HEK293T (cell line): ENCODE measurements around the gene TMEM43.

Experiments used
- CTCF ChIA-PET: fragments of 350-600 bp; formaldehyde crosslinking; extraction: SDS; loops from one replicate; lab custom pipeline; 2021; ENCODE audit warnings: antibody characterized with exemption, inconsistent platforms; lab: Yijun Ruan, JAX
- POLR2A ChIA-PET: fragments of 350-600 bp; formaldehyde crosslinking; extraction: SDS; loops from one replicate; lab custom pipeline; 2020; ENCODE audit warnings: antibody characterized with exemption, inconsistent platforms; lab: Yijun Ruan, JAX
- DNase-seq: peaks from one replicate; pipeline ENCODE4 v3.0.0; 2012; ENCODE audit warnings: mixed read lengths; ENCODE audit errors: extremely low spot score
- ARNT ChIP-seq: fragments of 450-650 bp; IDR thresholded peaks from 2 replicates; pipeline ENCODE4 v1.6.1; 2017; ENCODE audit warnings: mild to moderate bottlenecking
- BHLHE40 ChIP-seq: fragments of 450-650 bp; IDR thresholded peaks from 2 replicates; pipeline ENCODE4 v1.6.1; 2016; ENCODE audit warnings: mild to moderate bottlenecking, moderate library complexity, borderline replicate concordance
- CTBP1 ChIP-seq: fragments of 450-650 bp; IDR thresholded peaks from 2 replicates; pipeline ENCODE4 v1.6.1; 2016; ENCODE audit warnings: borderline replicate concordance
- ELF4 ChIP-seq: fragments of 450-650 bp; IDR thresholded peaks from 2 replicates; pipeline ENCODE4 v1.6.1; 2017; ENCODE audit warnings: antibody characterized with exemption
- FOXA1 ChIP-seq: fragments of 450-650 bp; IDR thresholded peaks from 2 replicates; pipeline ENCODE4 v1.6.1; 2016; ENCODE audit warnings: mild to moderate bottlenecking
- FOXK2 ChIP-seq: fragments of 450-650 bp; IDR thresholded peaks from 2 replicates; pipeline ENCODE4 v1.6.1; 2016; ENCODE audit warnings: mild to moderate bottlenecking
- FOXM1 ChIP-seq: fragments of 450-650 bp; IDR thresholded peaks from 2 replicates; pipeline ENCODE4 v1.6.1; 2017; ENCODE audit warnings: mild to moderate bottlenecking, borderline replicate concordance
- HDGF ChIP-seq: fragments of 450-650 bp; IDR thresholded peaks from 2 replicates; pipeline ENCODE4 v1.6.1; 2017; ENCODE audit warnings: antibody characterized with exemption, borderline replicate concordance
- L3MBTL2 ChIP-seq: fragments of 450-650 bp; conservative IDR thresholded peaks from 2 replicates; pipeline ENCODE4 v1.6.1; 2016; ENCODE audit warnings: mild to moderate bottlenecking
- LEF1 ChIP-seq: fragments of 450-650 bp; IDR thresholded peaks from 2 replicates; pipeline ENCODE4 v1.6.1; 2017; ENCODE audit warnings: mild to moderate bottlenecking, borderline replicate concordance
- NFRKB ChIP-seq: fragments of 450-650 bp; IDR thresholded peaks from 2 replicates; pipeline ENCODE4 v1.6.1; 2016; ENCODE audit warnings: mild to moderate bottlenecking, moderate library complexity
- PKNOX1 ChIP-seq: fragments of 450-650 bp; IDR thresholded peaks from 2 replicates; pipeline ENCODE4 v1.6.1; 2016
- SUZ12 ChIP-seq: fragments of 450-650 bp; IDR thresholded peaks from 2 replicates; pipeline ENCODE4 v1.6.1; 2016; ENCODE audit warnings: mild to moderate bottlenecking
- TARDBP ChIP-seq: fragments of 450-650 bp; IDR thresholded peaks from 2 replicates; pipeline ENCODE4 v1.6.1; 2016
- ZNF384 ChIP-seq: fragments of 450-650 bp; IDR thresholded peaks from 2 replicates; pipeline ENCODE4 v1.6.1; 2016

TMEM43 gene

GRCh38 chr3:14179795-14180194 lies 54.9 kb downstream of the TMEM43 start:
- TF ChIP-seq ELF4: no peak
- no peak for TF ChIP-seq NFRKB
- no peak for TF ChIP-seq FOXA1
- TF ChIP-seq CTBP1: no peak
- no peak for DNase-seq
- POLR2A ChIA-PET: interaction anchor here (1.5 to 2.6 kb wide), 5 partner anchors 13 to 273 kb away, joined by 5 to 20 read pairs (median 7); partner anchors contain the start of genes CHCHD4 and TMEM43
- CTCF ChIA-PET: interaction anchor here (0.7 to 1.4 kb wide), 2 partner anchors 24 to 214 kb away, joined by 4 read pairs; no protein-coding TSS in a partner anchor

GRCh38 chr3:14181253-14181652 lies 56.4 kb downstream of the TMEM43 start:
- no peak for DNase-seq
- ChIA-PET CTCF (no interaction called here), POLR2A (no interaction called here)
- TF ChIP-seq SUZ12 (no peak), FOXM1 (no peak), HDGF (no peak), L3MBTL2 (no peak), NFRKB (no peak), ELF4 (no peak), TARDBP (no peak), CTBP1 (no peak)

- DNase-seq: no peak
- no peak for TF ChIP-seq PKNOX1
- no peak for TF ChIP-seq FOXM1
- TF ChIP-seq TARDBP: no peak
- TF ChIP-seq BHLHE40: no peak
- no peak for TF ChIP-seq LEF1
- no peak for TF ChIP-seq HDGF
- no peak for TF ChIP-seq SUZ12
- no peak for TF ChIP-seq L3MBTL2
- TF ChIP-seq NFRKB: no peak
- no peak for TF ChIP-seq ELF4
- TF ChIP-seq FOXA1: no peak
- no peak for TF ChIP-seq FOXK2
- no peak for TF ChIP-seq CTBP1
- no peak for TF ChIP-seq ARNT
- TF ChIP-seq ZNF384: no peak
- ChIA-PET CTCF (no interaction called here), POLR2A (no interaction called here)
Observed at GRCh38 chr3:14183015-14183577, 58.2 kb downstream of the TMEM43 start.

GRCh38 chr3:14186854-14187458 lies 62.1 kb downstream of the TMEM43 start:
- no peak for DNase-seq
- POLR2A ChIA-PET: no interaction called here
- TF ChIP-seq LEF1: no peak
- CTCF ChIA-PET: no interaction called here

GRCh38 chr3:14188041-14188754 lies 63.3 kb downstream of the TMEM43 start:
- POLR2A ChIA-PET: interaction anchor here (1.0 kb wide), 1 partner anchor 10 kb away, joined by 3 read pairs; the partner anchor contains the start of genes LSM3 and XPC
- no peak for DNase-seq
- TF ChIP-seq PKNOX1: no peak
- CTCF ChIA-PET: no interaction called here
